Stimulated activated CD8-positive, alpha-beta memory T cell treated with anti-CD3 and anti-CD28 coated beads, Interleukin-15, amount 100 ng/mL, for 1 hour (primary cell): ENCODE results near the gene CHCHD1.
"Not testable (repeated sequence)": the region's sequence is repeated elsewhere in the genome, so short reads cannot be mapped to it uniquely, and the experiment has no call there.

Experiments
- DNase-seq: peaks from one replicate; pipeline ENCODE4 v3.0.0-alpha.2; 2020; ENCODE audit warnings: low read depth

The CHCHD1 gene

GRCh38 chr10:73813333-73813732 lies 31.5 kb downstream of the CHCHD1 start:
- no peak for DNase-seq

GRCh38 chr10:73814276-73814895 lies 32.5 kb downstream of the CHCHD1 start:
- DNase-seq: no peak

GRCh38 chr10:73814896-73815718 lies 33.3 kb downstream of the CHCHD1 start:
- DNase-seq: no peak

- no peak for DNase-seq
These were observed 33.8 kb downstream of the CHCHD1 start for GRCh38 chr10:73815719-73816030.

- no peak for DNase-seq
These were observed 35.3 kb downstream of the CHCHD1 start for GRCh38 chr10:73816917-73817729.

GRCh38 chr10:73817826-73818225 lies 36.0 kb downstream of the CHCHD1 start:
- DNase-seq: no peak

- no peak for DNase-seq
These were observed 36.6 kb downstream of the CHCHD1 start for GRCh38 chr10:73818402-73818801.

GRCh38 chr10:73819081-73819480 lies 37.2 kb downstream of the CHCHD1 start:
- no peak for DNase-seq

GRCh38 chr10:73819513-73820093 lies 37.8 kb downstream of the CHCHD1 start:
- no peak for DNase-seq

GRCh38 chr10:73823391-73823790 lies 41.5 kb downstream of the CHCHD1 start:
- DNase-seq: no peak

- no peak for DNase-seq
These were observed 42.4 kb downstream of the CHCHD1 start for GRCh38 chr10:73824146-73824725.

GRCh38 chr10:73827346-73828089 lies 45.7 kb downstream of the CHCHD1 start:
- DNase-seq: no peak

- DNase-seq: no peak
These were observed 46.3 kb downstream of the CHCHD1 start for GRCh38 chr10:73828161-73828560.

GRCh38 chr10:73829090-73829489 lies 47.2 kb downstream of the CHCHD1 start:
- DNase-seq: not testable (repeated sequence)
